HG03045 (cell line): ENCODE results near the gene TAF1D.
"Not testable (repeated sequence)": the region's sequence is repeated elsewhere in the genome, so short reads cannot be mapped to it uniquely, and the experiment has no call there.

Experiments
- ATAC-seq: cut with Tn5 transposase; IDR thresholded peaks from one replicate; pipeline ENCODE4 v1.9.1; 2021; ENCODE audit warnings: mild to moderate bottlenecking, moderate library complexity; ENCODE audit not compliant: unreplicated experiment

The TAF1D gene

DNA sequence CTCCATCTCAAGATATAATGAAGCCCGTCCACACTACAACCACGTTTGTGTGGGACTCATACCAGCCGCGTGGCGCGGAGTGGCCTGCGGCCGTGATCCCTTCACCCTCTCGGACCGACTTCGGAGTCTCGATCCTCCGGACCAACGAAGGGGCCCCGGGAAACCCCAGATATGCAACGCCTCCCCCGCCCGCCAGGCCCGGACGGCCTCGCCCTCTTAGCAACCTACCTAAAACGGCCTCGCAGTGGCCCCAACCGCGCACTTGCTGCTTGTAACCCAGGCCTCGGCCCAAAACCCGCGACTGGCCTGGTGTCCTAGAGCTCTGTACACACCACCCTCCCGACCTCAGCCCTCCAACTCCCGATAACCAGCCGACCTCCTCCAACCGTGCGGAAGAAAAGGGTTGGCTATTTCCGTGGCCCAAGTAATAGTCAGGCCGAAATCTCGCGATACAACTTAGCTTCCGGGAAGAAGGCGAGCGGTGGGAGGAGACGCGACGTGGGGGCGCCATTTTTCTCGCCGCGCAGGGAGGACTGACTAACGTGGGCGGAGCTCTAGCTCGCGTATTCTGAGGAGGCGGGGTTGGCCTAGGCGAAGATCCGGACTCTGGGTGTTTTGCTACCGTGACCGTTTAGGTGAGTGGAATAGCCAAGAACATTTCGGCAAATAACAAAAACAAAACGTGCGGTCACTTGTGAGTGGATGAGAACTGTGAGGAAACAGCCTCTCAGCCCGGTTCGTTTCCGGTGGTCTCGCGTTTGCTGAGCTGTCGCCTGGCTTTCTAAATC, at the start of gene TAF1D, which contains the start of gene C11orf54:
TSS of gene TAF1D (minus strand) at position 402 of the 788 bp plus-strand sequence. CDS start 2,191 bp downstream, outside the sequence.
TSS of gene C11orf54 (plus strand) at position 579 of the 788 bp plus-strand sequence. CDS start 5,722 bp downstream, outside the sequence.
- peak; percentile 86 for ATAC-seq

- ATAC-seq: peak; percentile 35
These were observed 43.7 kb upstream of the TAF1D start for GRCh38 chr11:93784935-93785360.

- ATAC-seq: peak; percentile 97
These were observed 43.0 kb upstream of the TAF1D start, which contains the start of gene MED17 for GRCh38 chr11:93784145-93784934. Gene MED17 (plus strand): TSS chr11:93784282. CDS start chr11:93784514, 232 bp downstream.

GRCh38 chr11:93783765-93784144, 42.5 kb upstream of the TAF1D start:
- ATAC-seq: peak; percentile 48

DNA sequence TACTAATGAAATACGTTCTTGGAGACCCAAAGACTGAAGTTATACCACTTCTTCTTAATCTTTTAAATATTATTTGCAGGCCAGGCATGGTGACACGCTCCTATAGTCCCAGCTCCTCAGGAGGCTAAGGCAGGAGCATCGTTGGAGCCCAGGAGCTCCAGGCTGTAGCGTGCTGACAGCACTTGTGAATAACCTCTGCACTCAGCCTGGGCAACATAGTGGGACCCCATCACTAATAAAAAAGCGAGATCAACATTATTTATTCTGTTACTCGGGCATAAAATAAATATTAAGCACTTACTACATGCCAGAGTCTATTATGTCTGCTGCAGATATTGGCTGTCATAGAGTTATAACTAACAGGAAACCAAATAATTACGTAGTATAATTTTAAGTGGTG, 42.1 kb upstream of the TAF1D start:
- no peak for ATAC-seq

- no peak for ATAC-seq
These were observed 34.0 kb upstream of the TAF1D start for GRCh38 chr11:93775289-93775688.

- ATAC-seq: not testable (repeated sequence)
These were observed 33.3 kb upstream of the TAF1D start for GRCh38 chr11:93774560-93774959.

DNA sequence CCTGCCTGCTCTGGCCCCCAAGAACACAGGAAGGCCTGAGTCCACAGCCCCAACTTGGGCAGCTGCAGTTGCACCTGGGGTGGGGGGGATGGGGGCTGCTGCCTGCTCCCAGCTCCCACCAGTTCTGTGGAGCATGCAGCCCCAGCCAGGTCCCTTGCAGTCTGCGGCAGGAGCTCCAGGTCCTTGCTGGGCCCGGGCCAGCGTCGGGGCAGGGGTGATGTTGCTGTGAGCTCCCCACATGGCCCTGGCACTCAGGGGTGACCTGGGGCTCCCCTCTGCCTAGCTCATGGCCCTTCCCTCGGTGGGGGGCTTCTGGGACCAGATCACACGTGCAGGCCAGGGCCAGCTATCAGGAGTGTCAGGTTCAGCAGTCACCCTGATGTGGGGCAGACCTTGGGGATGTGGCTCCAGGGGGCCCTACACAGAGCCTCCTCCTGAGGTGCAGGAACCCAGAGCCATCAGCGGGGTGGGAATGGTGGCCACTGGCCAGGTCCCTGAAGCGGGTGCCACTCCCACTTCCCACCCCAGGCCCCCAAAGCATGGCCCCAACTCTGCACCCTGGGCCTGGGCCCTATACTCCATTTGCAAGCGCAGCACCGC, 32.4 kb upstream of the TAF1D start:
- ATAC-seq: no peak

DNA sequence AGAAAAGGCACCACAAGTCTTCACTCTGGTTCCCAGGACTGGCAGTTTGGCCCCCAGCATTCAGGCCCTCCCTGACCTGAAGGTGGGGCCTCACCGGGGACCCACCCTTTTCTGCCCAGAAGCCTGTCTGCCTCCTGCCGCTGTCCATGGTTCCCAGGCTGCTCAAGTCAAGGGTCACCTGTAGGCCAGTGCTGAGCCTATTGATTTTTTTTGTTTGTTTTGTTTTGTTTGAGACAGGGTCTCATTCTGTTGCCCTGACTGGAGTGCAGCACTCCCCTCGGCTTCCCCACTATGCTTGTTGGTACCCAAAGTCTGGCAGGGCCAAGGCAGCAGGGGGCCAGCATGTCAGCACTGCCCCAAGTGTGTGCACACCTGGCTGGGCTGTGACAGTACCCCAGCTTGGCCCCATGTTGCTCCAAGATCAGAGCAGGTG, 31.8 kb upstream of the TAF1D start:
- no peak for ATAC-seq

DNA sequence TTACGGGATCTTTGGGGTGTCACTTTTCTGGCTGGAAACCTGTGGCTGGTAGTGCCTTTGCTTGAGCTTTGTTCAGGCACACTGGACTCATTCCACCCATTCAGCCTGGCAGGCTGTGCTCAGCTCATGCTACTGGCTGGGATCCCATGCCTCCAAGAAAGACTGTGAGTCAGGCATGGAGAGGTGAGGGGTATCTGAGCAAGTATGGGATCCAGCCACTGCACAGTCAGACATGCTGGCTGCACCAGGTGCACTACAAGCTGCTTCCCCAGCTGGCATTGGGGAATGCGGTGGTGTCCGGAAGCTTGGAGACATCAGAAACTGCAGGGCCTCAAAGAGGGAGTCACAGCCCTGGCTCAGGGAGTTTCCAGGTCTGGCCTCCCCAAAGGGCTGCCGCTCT, 30.8 kb upstream of the TAF1D start:
- ATAC-seq: no peak

DNA sequence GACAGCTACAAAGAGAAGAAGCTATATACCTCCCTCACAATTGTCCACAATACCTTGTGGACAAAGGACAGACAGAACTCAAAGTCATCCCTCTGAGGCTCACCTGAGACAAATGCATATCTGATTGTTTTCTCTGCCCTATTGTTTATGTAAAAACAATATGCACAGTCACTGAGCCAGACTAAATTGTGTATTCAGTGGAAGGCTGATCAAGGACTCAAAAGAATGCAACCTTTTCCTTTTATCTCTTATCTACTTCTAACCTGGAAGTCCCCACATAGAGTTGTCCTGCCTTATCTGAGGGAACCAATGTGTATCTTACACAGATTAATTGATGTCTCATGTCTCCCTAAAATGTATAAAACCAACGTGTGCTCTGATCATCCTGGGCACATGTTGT, 28.9 kb upstream of the TAF1D start:
- no peak for ATAC-seq

DNA sequence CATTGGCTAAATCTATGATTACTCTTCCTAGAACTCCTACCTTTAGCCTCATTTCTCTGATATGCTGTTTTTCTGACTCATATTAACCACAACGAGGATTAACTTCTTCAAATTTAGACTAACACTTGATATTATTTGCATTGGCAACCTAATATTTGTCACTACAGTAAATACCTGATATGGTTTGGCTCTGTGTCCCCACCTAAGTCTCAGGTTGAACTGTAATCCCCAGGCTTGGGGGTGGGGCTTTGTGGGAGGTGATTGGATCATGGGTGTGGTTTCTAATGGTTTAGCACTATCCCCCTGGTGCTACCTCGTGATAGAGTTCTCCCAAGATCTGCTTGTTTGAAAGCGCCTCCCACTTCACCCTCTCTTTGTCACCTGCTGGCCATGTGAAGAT, 25.7 kb upstream of the TAF1D start:
- ATAC-seq: no peak

DNA sequence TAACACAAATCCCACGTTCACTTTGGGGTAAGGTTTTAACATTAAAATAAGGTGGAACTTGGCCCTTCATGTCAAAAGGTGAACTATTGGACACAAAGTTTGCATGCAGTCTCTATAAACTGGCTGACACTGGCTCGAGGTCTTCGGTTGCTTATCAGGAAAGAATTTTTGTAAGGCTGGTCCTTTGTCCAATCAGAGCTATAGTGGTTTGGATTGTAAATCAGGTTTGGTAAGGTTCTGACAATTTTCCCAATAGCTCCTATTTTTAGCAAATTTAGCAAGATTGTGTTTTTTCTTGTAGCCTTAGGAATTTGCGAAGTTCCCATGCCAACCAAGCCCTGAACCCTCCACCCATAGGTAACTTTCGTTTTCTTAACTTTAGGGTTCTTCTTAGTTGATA, 25.2 kb upstream of the TAF1D start:
- ATAC-seq: no peak

- no peak for ATAC-seq
These were observed 24.3 kb upstream of the TAF1D start for GRCh38 chr11:93765551-93765950.

- ATAC-seq: no peak
These were observed 20.6 kb upstream of the TAF1D start for GRCh38 chr11:93761910-93762309.

GRCh38 chr11:93759123-93759522, 17.8 kb upstream of the TAF1D start:
- not testable (repeated sequence) for ATAC-seq

GRCh38 chr11:93757924-93758865, 16.9 kb upstream of the TAF1D start:
- ATAC-seq: no peak

- ATAC-seq: no peak
These were observed 16.0 kb upstream of the TAF1D start for GRCh38 chr11:93757301-93757700.

- ATAC-seq: no peak
These were observed 15.5 kb upstream of the TAF1D start for GRCh38 chr11:93756748-93757147.

DNA sequence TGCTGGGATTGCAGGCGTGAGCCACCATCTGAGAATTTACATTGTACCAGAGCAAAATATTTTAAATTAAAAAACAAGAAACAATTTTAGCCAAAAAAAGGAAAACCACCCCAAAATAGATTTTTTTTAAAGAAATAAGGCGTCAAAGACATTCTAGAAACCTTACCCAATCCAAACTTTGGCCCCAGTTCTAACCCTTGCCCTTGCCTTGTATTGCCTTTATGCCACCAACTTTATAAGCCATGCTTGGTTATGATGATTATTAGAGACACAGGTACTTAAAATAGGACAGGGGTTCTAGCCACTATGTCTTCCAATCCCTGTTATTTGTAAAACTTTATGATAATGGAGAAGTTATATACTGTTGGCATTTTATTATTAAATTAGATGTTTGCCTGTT, 11.9 kb upstream of the TAF1D start:
- no peak for ATAC-seq
